Adipocyte (in vitro differentiated cells): ENCODE results near the gene SCGB1A1.
A peak's percentile ranks its signal among the peaks of the same experiment; 100 is the strongest.
"Not testable (repeated sequence)": the region's sequence is repeated elsewhere in the genome, so short reads cannot be mapped to it uniquely, and the experiment has no call there.

Experiments
- DNase-seq: peaks from one replicate; pipeline ENCODE4 v3.0.0-alpha.2; 2015; ENCODE audit warnings: low read depth
- H3K27me3 ChIP-seq: replicated peaks from 2 replicates; pipeline ENCODE4 v1.7.0; 2013; ENCODE audit warnings: mild to moderate bottlenecking, low read length, moderate library complexity; ENCODE audit not compliant: control insufficient read depth, insufficient read depth
- H3K36me3 ChIP-seq: 2 replicates; pipeline ENCODE4 v1.7.0; 2013; ENCODE audit warnings: low read length, mild to moderate bottlenecking, moderate library complexity; ENCODE audit not compliant: control insufficient read depth, insufficient read depth, severe bottlenecking
- H3K4me1 ChIP-seq: 2 replicates; pipeline ENCODE4 v1.7.0; 2013; ENCODE audit warnings: mild to moderate bottlenecking, low read length, moderate library complexity; ENCODE audit not compliant: control insufficient read depth, insufficient read depth
- H3K4me3 ChIP-seq: 2 replicates; pipeline ENCODE4 v1.7.0; 2013; ENCODE audit warnings: mild to moderate bottlenecking, low read length, moderate library complexity
- H3K9ac ChIP-seq: 2 replicates; pipeline ENCODE4 v1.7.0; 2013; ENCODE audit warnings: mild to moderate bottlenecking, low read length, moderate library complexity
- H3K9me3 ChIP-seq: 2 replicates; pipeline ENCODE4 v1.7.0; 2013; ENCODE audit warnings: mild to moderate bottlenecking, low read length, moderate library complexity; ENCODE audit not compliant: control insufficient read depth

The SCGB1A1 gene

GRCh38 chr11:62439785-62440602 lies 21.2 kb downstream of the SCGB1A1 start:
- peaks cover 32% of the 10 kb centered on the region for H3K4me1 ChIP-seq
- H3K4me3 ChIP-seq: peak overlapping the region; percentile 26
- H3K27me3 ChIP-seq: no peaks in the 10 kb centered on the region
- no peaks in the 10 kb centered on the region for H3K9me3 ChIP-seq
- DNase-seq: peak; percentile 55
- peak overlapping the region; percentile 49 for H3K9ac ChIP-seq
- no peaks in the 10 kb centered on the region for H3K36me3 ChIP-seq

DNA sequence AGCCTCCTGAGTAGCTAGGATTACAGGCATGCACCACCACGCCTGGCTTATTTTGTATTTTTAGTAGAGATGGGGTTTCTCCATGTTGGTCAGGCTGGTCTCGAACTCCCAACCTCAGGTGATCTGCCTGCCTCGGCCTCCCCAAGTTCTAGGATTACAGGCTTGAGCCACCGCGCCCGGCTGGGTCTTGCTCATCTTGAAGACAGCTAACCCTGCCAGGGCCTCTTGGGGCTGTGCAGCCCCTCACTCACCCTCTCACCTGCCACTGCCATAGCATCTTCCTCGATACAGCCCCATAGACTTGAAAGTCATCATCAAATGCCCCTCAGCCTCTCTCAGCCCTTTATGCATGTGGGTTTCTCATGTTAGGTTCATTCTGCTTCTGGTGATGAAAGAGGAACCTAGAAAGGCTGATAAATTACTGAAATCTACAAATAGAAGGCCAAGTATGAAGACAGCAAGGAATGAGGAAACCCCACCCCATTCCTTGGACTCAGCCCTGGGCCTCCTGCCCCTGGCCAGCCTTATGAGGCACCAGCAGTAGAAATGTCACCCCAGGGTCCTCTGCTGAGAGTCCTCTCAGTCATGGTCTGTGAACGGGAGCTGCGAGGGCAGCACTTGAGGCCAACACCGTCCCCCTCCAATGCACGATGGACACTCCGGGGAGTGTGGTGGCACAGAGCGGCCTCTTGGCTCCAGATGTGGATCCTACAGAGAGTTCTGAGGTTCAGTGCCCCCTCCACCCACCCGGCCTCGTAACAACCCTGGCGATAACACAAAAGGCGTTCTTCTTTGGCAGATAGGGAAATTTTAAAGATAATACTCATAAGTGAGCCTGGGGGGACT lies 24.8 kb downstream of the SCGB1A1 start:
- H3K9ac ChIP-seq: peak overlapping the region; percentile 86
- peak overlapping the region; percentile 76 for H3K4me3 ChIP-seq
- no peaks in the 10 kb centered on the region for H3K36me3 ChIP-seq
- DNase-seq: peak; percentile 47
- peaks cover 46% of the 10 kb centered on the region for H3K4me1 ChIP-seq
- H3K27me3 ChIP-seq: no peaks in the 10 kb centered on the region
- no peaks in the 10 kb centered on the region for H3K9me3 ChIP-seq

GRCh38 chr11:62444236-62444833 lies 25.5 kb downstream of the SCGB1A1 start:
- Histone ChIP-seq H3K36me3 (no peaks in the 10 kb centered on the region), H3K4me3 (peak overlapping the region; percentile 76), H3K27me3 (no peaks in the 10 kb centered on the region), H3K9ac (peak overlapping the region; percentile 86), H3K9me3 (no peaks in the 10 kb centered on the region), H3K4me1 (peaks cover 46% of the 10 kb centered on the region)
- DNase-seq: no peak

DNA sequence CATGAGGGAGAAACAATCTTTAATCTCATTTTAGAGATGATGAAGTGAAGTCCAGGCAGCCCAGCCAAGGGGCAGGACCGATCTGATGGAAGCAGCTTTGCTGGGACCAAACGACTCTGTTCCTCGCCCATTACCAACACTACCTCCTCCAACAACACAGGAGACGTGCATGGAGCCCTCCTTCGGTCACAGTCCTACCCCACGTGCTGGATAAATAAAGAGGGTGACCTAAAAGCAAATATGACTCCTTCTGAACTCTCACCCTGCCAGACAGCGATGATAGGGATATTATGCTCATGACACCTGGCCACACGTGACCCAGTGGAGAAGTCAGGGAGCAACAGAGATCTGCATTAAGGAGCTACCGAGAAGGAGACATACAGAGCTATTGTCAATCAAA lies 26.0 kb downstream of the SCGB1A1 start:
- H3K36me3 ChIP-seq: no peaks in the 10 kb centered on the region

DNA sequence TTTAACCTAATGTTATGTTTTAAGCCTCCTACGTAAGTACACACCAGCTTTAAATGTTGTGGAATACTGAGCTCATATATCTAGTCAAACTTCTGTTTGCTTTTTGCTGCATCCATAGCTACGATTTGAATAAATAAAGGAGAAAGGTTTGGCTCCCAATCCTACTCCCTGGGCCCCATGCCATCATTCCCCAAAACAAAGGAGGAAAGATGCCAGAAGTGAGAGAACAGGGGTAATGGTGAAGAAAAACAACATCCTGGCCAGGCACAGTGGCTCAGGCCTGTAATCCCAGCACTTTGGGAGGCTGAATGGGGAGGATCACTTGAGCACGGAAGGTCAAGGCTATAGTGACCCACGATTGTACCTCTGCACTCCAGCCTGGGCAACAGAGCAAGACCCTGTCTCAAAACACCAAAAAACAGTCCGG lies 26.5 kb downstream of the SCGB1A1 start:
- Histone ChIP-seq H3K4me1 (peaks cover 37% of the 10 kb centered on the region), H3K9me3 (no peaks in the 10 kb centered on the region), H3K4me3 (peak overlapping the region; percentile 76), H3K9ac (peak overlapping the region; percentile 86), H3K36me3 (no peaks in the 10 kb centered on the region), H3K27me3 (no peaks in the 10 kb centered on the region)
- DNase-seq: peak; percentile 37

More for the DNA sequence above, 26.0 kb downstream of the SCGB1A1 start:
- H3K9ac ChIP-seq: peak overlapping the region; percentile 86
- no peaks in the 10 kb centered on the region for H3K27me3 ChIP-seq
- DNase-seq: no peak
- peaks cover 42% of the 10 kb centered on the region for H3K4me1 ChIP-seq
- H3K9me3 ChIP-seq: no peaks in the 10 kb centered on the region
- peak overlapping the region; percentile 76 for H3K4me3 ChIP-seq

DNA sequence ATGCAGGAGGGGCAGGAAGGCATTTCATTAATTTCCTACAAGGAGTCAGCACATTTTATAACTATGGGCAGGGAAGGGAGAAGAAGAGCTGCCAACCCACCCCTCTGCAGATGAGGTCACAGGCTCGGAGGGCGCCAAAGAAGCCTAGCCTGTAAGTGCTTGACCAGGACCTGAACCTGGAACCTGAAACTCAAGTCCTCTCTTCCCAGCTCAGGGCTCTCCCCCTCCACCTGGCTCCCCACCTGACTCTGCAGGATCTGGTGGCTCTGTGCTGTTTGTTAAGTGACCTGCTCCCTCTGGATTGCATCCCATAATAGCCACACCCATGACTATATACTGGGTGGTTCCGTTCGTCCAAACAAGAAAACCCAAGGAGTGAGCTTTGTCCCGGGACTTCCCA lies 27.3 kb downstream of the SCGB1A1 start:
- no peaks in the 10 kb centered on the region for H3K27me3 ChIP-seq
- DNase-seq: no peak
- H3K9me3 ChIP-seq: no peaks in the 10 kb centered on the region
- peaks cover 31% of the 10 kb centered on the region for H3K4me1 ChIP-seq
- no peak overlapping the region for H3K4me3 ChIP-seq
- no peak overlapping the region for H3K9ac ChIP-seq
- no peaks in the 10 kb centered on the region for H3K36me3 ChIP-seq

GRCh38 chr11:62449451-62449851 lies 30.6 kb downstream of the SCGB1A1 start:
- peaks cover 19% of the 10 kb centered on the region for H3K4me1 ChIP-seq
- no peak overlapping the region for H3K4me3 ChIP-seq
- no peak for DNase-seq
- no peaks in the 10 kb centered on the region for H3K27me3 ChIP-seq
- no peaks in the 10 kb centered on the region for H3K9me3 ChIP-seq
- H3K36me3 ChIP-seq: no peaks in the 10 kb centered on the region
- H3K9ac ChIP-seq: no peak overlapping the region

- H3K9ac ChIP-seq, H3K27me3 ChIP-seq, DNase-seq, H3K4me3 ChIP-seq, H3K36me3 ChIP-seq, H3K9me3 ChIP-seq: not testable (repeated sequence)
- H3K4me1 ChIP-seq: peaks cover 15% of the 10 kb centered on the region
Measured at GRCh38 chr11:62449912-62450311, 31.1 kb downstream of the SCGB1A1 start.

- H3K9me3 ChIP-seq: no peaks in the 10 kb centered on the region
- no peaks in the 10 kb centered on the region for H3K36me3 ChIP-seq
- H3K27me3 ChIP-seq: no peaks in the 10 kb centered on the region
- H3K4me3 ChIP-seq: no peak overlapping the region
- no peak overlapping the region for H3K9ac ChIP-seq
- no peak for DNase-seq
- H3K4me1 ChIP-seq: peaks cover 7% of the 10 kb centered on the region
Measured at GRCh38 chr11:62450543-62451240, 31.9 kb downstream of the SCGB1A1 start.

DNA sequence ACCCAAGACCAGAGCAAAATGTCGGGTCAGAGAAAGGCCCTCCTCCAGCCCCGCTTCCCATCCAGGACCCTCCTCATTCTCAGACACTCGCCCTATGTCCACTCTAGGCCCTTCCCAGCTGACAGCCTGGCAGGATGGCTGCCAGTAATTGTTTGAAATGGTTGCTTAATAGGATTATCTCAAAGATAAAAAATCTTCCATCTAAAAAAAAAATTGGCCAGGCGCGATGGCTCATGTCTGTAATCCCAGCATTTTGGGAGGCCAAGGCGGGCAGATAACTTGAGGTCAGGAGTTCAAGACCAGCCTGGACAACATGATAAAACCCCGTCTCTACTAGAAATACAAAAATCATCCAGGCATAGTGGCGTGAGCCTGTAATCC lies 32.4 kb downstream of the SCGB1A1 start:
- H3K27me3 ChIP-seq: no peaks in the 10 kb centered on the region
- peaks cover 1% of the 10 kb centered on the region for H3K4me1 ChIP-seq
- no peak overlapping the region for H3K9ac ChIP-seq
- no peaks in the 10 kb centered on the region for H3K9me3 ChIP-seq
- no peaks in the 10 kb centered on the region for H3K36me3 ChIP-seq
- no peak overlapping the region for H3K4me3 ChIP-seq
- no peak for DNase-seq
